Peyer's patch (tissue), 4 donors: ENCODE data around the gene NTN1. TPM values are rescaled to one million over a fixed set of nuclear protein-coding genes. Genes with fewer than 3 reads are reported as not detected.
A peak's percentile ranks its signal among the peaks of the same experiment; 100 is the strongest.

ENCODE experiments used
- DNase-seq, 3 donors: peaks; one replicate each; pipeline ENCODE4 v3.0.0-alpha.2; 2017 to 2019
- H3K27ac ChIP-seq, 4 donors: fragments of 200-600 bp; sonication (generic); one replicate each; pipeline ENCODE4 v1.5.1; 2016 to 2019
- H3K27me3 ChIP-seq, 2 donors: fragments of 200-600 bp; sonication (generic); one replicate each; pipeline ENCODE4 v1.5.1; 2019
- H3K36me3 ChIP-seq, 3 donors: fragments of 200-600 bp; sonication (generic); one replicate each; pipeline ENCODE4 v1.5.1; 2016 to 2019
- H3K4me1 ChIP-seq, 4 donors: fragments of 200-600 bp; sonication (generic); one replicate each; pipeline ENCODE4 v1.5.1; 2016 to 2019
- H3K4me3 ChIP-seq, 4 donors: fragments of 200-600 bp; sonication (generic); 1 replicate in 3 of 4; 2 replicates in 1 of 4; pipeline ENCODE4 v1.5.1; 2016 to 2019; ENCODE audit warnings: mild to moderate bottlenecking in 1 of 4
- H3K9me3 ChIP-seq, 4 donors: fragments of 200-600 bp; sonication (generic); one replicate each; pipeline ENCODE4 v1.5.1; 2016 to 2019; ENCODE audit warnings: mild to moderate bottlenecking in 1 of 4
- POLR2A ChIP-seq, 2 donors: fragments of 450-650 bp; IDR thresholded peaks; one replicate each; pipeline ENCODE4 v1.5.1; 2017; ENCODE audit warnings: antibody characterized with exemption in 2 of 2, mild to moderate bottlenecking in 2 of 2, moderate library complexity in 2 of 2
- total RNA-seq, 4 donors: library from RNA; depleted of rRNA; stranded (reverse); fragments of >200 nt; gene quantifications; one replicate each; pipeline ENCODE4 v1.1.0, GENCODE V29; 2016
- TF ChIP-seq, protein P1 (sequence below), 6 experiments: fragments of 450-650 bp in 4 of 6; fragments of 200-600 bp in 2 of 6; sonication (generic) in 1 of 6; IDR thresholded peaks; one replicate each; pipeline ENCODE4 v1.5.1; 2017 to 2019; ENCODE audit warnings: antibody characterized with exemption in 6 of 6, mild to moderate bottlenecking in 3 of 6, moderate library complexity in 1 of 6

NTN1 gene
- total RNA-seq, 4 donors from 2014 or later = 4.0 to 17.3 (median 10.9) TPM

DNA sequence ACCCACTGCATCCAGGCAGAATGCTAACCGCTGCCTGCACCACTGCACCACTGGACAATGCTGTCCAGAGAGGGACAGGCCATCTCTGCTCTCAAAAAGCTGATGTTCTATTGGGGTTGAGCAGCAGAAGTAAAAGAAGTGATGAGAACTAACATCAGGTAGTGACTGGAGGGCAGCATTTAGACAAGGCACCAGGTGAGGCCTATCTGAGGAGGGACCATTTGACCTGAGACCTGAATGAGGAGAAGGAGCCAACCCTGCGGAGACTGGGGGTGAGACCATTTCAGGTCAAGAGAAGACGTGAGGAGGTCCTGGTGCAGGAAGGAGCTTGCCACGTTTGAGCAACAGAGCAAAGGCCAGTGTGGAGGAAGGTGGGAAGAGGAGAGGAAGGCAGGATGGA lies 34.0 kb downstream of the NTN1 start:
- Histone ChIP-seq H3K9me3 (no peaks in the 10 kb centered on the region), H3K4me3 (no peak overlapping the region), H3K36me3 (no peaks in the 10 kb centered on the region), H3K27ac (no peak overlapping the region), H3K4me1 (no peaks in the 10 kb centered on the region), H3K27me3 (no peaks in the 10 kb centered on the region)
- no peak for DNase-seq
- TF ChIP-seq, protein P1, sequence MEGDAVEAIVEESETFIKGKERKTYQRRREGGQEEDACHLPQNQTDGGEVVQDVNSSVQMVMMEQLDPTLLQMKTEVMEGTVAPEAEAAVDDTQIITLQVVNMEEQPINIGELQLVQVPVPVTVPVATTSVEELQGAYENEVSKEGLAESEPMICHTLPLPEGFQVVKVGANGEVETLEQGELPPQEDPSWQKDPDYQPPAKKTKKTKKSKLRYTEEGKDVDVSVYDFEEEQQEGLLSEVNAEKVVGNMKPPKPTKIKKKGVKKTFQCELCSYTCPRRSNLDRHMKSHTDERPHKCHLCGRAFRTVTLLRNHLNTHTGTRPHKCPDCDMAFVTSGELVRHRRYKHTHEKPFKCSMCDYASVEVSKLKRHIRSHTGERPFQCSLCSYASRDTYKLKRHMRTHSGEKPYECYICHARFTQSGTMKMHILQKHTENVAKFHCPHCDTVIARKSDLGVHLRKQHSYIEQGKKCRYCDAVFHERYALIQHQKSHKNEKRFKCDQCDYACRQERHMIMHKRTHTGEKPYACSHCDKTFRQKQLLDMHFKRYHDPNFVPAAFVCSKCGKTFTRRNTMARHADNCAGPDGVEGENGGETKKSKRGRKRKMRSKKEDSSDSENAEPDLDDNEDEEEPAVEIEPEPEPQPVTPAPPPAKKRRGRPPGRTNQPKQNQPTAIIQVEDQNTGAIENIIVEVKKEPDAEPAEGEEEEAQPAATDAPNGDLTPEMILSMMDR (IDR thresholded peaks at IDR 0.05) = no peak
- TF ChIP-seq POLR2A (IDR thresholded peaks at IDR 0.05) = no peak

DNA sequence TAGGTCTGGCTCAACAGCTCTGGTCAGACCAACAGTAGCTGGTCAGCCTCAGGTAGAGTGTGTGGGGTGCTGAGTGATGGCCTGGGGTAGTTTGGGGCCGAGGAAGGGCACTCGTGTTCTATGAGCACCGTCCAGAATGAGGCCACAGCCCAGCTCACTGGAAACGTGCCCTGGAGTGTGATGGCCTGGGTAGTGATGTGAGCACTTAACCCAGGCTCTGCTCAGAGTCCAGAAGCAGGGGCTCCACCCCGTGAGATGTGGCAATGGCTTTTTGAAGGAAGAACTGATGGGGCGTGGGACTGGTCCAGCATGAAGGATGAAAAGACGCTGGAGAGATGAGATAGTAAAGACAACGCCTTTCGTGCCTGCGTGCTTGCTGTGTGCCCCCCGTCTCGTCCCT lies 35.3 kb downstream of the NTN1 start:
- no peaks in the 10 kb centered on the region for H3K27me3 ChIP-seq
- H3K9me3 ChIP-seq = no peaks in the 10 kb centered on the region
- H3K36me3 ChIP-seq = no peaks in the 10 kb centered on the region
- DNase-seq = peak in 1 of 3 donors; percentile 61
- H3K4me3 ChIP-seq = no peak overlapping the region
- no peaks in the 10 kb centered on the region for H3K4me1 ChIP-seq
- TF ChIP-seq, protein P1 (IDR thresholded peaks at IDR 0.05) = no peak
- TF ChIP-seq POLR2A (IDR thresholded peaks at IDR 0.05) = no peak
- peak overlapping the region in 1 of 4 donors; percentile 13 for H3K27ac ChIP-seq

DNA sequence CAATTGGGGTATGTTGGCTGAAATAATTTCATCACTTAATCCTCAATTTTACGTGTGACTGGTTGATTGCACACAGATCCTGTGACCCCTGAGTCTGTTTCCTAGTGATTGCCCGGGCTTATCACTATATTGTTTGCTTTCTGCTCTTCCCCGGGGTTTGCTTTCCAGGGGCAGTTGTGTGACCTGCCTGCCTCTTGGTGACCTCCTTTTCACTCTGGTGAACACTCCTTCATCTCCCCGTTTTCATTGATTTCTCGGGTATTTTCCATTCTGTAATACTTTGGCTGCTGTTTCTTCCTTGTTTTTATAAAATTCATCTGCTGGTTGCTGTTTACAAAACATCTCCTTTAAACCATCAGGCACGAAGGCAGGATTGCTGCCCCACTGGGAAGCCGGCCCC lies 36.0 kb downstream of the NTN1 start:
- H3K27ac ChIP-seq = no peak overlapping the region
- no peaks in the 10 kb centered on the region for H3K9me3 ChIP-seq
- H3K4me1 ChIP-seq = no peaks in the 10 kb centered on the region
- no peaks in the 10 kb centered on the region for H3K27me3 ChIP-seq
- no peak overlapping the region for H3K4me3 ChIP-seq
- TF ChIP-seq POLR2A (IDR thresholded peaks at IDR 0.05) = no peak
- TF ChIP-seq, protein P1 (IDR thresholded peaks at IDR 0.05) = no peak
- H3K36me3 ChIP-seq = no peaks in the 10 kb centered on the region
- no peak for DNase-seq

DNA sequence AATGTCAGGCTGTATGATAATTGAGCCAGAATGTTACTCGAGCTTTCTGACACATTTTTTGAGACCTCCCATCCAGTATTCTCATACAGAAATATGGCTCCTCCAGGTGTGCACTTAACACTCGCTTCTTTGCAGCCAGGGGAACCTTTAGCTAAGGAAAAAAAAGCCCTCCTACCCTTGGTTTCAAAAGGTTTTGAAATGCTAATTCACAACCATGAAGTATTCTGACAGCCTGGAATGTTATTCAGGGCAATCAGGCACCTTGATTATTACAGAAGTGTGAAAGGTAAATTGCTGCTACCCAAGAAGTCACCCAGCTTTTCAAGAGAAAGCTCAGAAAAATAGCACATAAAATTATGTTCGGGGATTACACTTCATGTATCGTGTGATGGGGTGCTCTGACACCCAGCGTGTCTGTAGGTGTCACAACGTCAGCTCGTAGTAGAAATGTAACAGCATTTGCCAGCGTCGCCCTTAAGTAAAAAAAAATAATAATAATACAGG lies 41.1 kb downstream of the NTN1 start:
- H3K27me3 ChIP-seq = no peaks in the 10 kb centered on the region
- no peak overlapping the region for H3K27ac ChIP-seq
- DNase-seq = no peak
- no peaks in the 10 kb centered on the region for H3K9me3 ChIP-seq
- no peak overlapping the region for H3K4me3 ChIP-seq
- TF ChIP-seq POLR2A (IDR thresholded peaks at IDR 0.05) = no peak
- TF ChIP-seq, protein P1 (IDR thresholded peaks at IDR 0.05) = no peak
- H3K36me3 ChIP-seq = no peaks in the 10 kb centered on the region
- no peaks in the 10 kb centered on the region for H3K4me1 ChIP-seq

DNA sequence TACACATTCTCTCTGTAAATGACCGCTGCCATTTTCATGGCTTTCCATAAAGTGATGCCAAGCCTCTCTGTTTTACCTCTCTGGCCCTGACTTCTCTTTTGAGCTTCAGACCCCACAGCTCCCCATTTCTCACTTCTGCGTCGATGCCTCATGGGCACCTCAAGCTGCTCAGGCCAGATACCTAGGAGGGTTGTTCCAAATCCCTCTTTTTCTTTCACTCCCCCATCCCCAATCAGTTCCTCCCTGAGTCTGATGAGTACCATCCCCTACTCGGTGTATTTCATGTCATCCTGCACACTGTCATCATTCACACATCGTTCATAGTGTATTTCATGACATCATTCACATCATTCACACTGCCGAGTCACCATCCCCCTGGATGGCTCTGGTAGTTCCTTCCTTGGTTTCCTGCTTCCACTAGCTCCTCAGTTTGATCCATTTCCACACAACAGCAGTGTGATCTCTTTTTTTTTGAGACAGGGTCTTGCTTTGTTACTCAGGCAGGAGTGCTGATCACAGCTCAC lies 43.1 kb downstream of the NTN1 start:
- Histone ChIP-seq H3K9me3 (no peaks in the 10 kb centered on the region), H3K27ac (no peak overlapping the region), H3K4me3 (no peak overlapping the region), H3K36me3 (no peaks in the 10 kb centered on the region), H3K27me3 (no peaks in the 10 kb centered on the region), H3K4me1 (no peaks in the 10 kb centered on the region)
- DNase-seq = no peak
- TF ChIP-seq, protein P1 (IDR thresholded peaks at IDR 0.05) = no peak
- no peak for TF ChIP-seq POLR2A (IDR thresholded peaks at IDR 0.05)

DNA sequence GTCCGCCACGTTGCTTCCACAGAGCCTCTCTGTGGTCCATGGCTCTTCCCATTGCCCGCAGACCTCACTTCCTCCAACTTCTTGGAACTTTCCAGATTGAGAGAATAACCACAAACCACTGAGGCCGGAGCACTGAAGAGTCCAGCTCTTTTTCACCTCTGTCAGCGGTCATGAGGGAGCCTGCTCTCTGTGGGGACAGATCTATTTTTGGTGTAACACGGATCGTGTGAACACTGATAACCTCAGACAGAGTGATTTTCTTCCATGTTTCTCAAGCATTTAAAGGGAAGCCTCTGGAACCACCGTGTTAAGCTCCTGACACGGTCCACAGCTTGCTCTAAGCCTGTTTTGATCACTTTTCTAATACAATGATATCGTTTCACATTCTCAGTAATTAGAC lies 49.7 kb downstream of the NTN1 start:
- no peaks in the 10 kb centered on the region for H3K36me3 ChIP-seq
- no peak for DNase-seq
- no peak overlapping the region for H3K4me3 ChIP-seq
- no peak overlapping the region for H3K27ac ChIP-seq
- peaks cover 0 to 6% (median 0%) of the 10 kb centered on the region in 4 donors for H3K4me1 ChIP-seq
- H3K9me3 ChIP-seq = no peaks in the 10 kb centered on the region
- TF ChIP-seq POLR2A (IDR thresholded peaks at IDR 0.05) = no peak
- TF ChIP-seq, protein P1 (IDR thresholded peaks at IDR 0.05) = no peak
- no peaks in the 10 kb centered on the region for H3K27me3 ChIP-seq
